Measurements from ENCODE around the gene SERPINE1.
"Not testable (repeated sequence)": the region's sequence is repeated elsewhere in the genome, so short reads cannot be mapped to it uniquely, and the experiment has no call there.

SERPINE1 gene

DNA sequence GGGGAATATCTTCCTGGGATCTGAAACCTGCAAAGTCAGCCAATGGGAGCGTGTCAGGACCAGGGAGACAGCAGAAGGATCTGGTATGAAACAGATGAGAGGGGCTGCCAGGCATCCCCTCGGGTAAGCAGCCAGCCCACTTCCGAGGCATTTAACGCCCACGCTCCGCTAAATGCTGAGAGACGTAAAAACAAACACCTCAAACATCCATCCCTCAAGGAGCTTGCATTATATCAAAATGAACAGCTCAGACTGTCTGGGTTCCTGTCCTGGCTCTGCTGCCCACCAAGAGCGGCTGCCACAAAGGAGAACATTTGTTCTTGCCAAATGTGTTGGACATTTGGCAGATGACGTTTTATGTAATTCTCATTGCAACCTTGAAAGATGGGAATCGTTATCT lies 7.0 kb upstream of the SERPINE1 start:
- H3K4me3 ChIP-seq (ENCODE audit: low read length), result no peak overlapping the region
- no peak for DNase-seq (ENCODE audit: low read depth)
- TF ChIP-seq CTCF (IDR thresholded peaks at IDR 0.05; ENCODE audit: insufficient read depth, low read depth, low read length, missing control alignments), result no peak

DNA sequence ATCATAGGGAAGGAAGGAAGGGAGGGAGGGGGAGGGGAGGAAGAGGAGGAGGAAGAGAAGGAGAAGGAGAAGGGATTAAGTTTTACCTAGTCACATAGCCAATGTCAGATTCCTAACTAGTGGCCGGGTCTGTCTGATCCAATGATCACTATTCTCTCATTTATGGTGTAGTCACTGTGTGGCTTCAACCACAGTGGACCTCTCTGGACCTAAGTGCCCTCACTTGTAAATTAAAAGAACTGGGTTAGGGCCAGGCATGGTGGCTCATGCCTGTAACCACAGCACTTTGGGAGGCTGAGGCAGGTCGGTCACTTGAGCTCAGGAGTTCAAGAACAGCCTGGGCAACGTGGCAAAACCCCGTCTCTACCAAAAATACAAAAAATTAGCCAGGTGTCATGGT lies 6.6 kb upstream of the SERPINE1 start:
- DNase-seq (ENCODE audit: low read depth), result no peak
- H3K4me3 ChIP-seq (ENCODE audit: low read length), result no peak overlapping the region
- TF ChIP-seq CTCF (IDR thresholded peaks at IDR 0.05; ENCODE audit: insufficient read depth, low read depth, low read length, missing control alignments), result no peak

DNA sequence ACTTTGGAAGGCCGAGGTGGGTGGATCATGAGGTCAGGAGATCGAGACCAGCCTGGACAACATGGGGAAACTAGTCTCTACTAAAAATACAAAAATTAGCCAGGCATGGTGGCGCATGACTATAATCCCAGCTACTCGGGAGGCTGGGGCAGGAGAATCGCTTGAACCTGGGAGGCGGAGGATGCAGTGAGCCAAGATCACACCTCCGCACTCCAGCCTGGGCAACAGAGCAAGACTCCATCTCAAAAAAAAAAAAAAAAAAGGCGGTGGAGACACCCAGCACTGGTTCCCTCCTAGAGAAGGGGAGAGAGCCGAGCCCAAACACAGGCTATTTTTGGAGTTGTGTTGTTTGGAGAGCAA lies 5.3 kb upstream of the SERPINE1 start:
- not testable (repeated sequence) for DNase-seq (ENCODE audit: low read depth); H3K4me3 ChIP-seq (ENCODE audit: low read length)

DNA sequence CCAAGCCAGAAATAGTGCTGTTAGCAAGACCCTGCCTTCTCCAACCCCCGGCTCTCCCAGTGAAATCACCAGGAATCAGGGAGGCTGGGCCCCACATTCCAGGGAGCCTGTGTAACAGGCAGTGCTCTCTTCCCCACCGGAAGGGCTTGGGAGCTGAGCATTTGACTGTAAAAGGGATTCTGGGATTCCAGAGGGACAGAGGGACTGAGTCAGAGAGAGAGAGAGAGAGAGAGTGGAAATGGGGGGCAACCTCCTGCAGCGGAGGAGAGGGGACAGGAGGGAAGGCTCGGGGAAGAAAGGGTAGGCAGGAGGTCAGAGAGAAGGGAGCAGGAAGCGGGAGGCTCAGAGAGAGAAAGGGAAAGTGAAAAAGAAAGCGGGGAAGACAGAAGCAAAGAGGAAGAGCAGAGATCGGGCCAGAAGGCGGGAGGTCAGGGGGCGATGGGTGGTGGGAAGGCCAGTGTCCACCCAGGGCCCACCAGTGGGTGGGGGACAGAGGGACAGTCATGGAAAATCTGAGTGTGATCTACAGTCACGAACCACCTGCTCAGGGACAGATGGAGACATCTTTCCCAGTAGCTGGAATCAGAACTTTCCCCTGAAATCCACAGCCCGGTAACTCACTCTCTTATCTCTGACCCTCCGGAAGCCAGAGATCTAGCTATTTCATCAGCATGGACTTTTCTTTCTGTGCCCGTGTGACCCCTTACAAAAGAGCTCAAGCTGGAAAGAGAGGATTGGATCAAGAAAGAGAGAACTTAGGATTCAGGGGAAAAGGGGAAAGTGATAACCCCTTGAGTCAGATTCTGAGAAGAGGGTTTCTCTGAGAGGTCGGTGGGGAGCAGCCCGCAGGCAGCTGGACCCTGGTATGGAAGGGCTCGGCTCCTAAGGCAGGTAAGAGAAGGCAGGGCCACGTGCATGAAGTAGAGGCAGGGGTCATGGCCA lies 4.6 kb upstream of the SERPINE1 start:
- H3K4me3 ChIP-seq (ENCODE audit: low read length), result no peak overlapping the region
- TF ChIP-seq CTCF (IDR thresholded peaks at IDR 0.05; ENCODE audit: insufficient read depth, low read depth, low read length, missing control alignments), result no peak
- DNase-seq (ENCODE audit: low read depth), result peak; percentile 90

- H3K4me3 ChIP-seq (ENCODE audit: low read length), result no peak overlapping the region
- no peak for DNase-seq (ENCODE audit: low read depth)
- TF ChIP-seq CTCF (IDR thresholded peaks at IDR 0.05; ENCODE audit: insufficient read depth, low read depth, low read length, missing control alignments), result no peak
These were observed 3.8 kb upstream of the SERPINE1 start for GRCh38 chr7:101122933-101123702.

GRCh38 chr7:101123703-101124068 lies 3.2 kb upstream of the SERPINE1 start:
- no peak overlapping the region for H3K4me3 ChIP-seq (ENCODE audit: low read length)
- no peak for TF ChIP-seq CTCF (IDR thresholded peaks at IDR 0.05; ENCODE audit: insufficient read depth, low read depth, low read length, missing control alignments)
- no peak for DNase-seq (ENCODE audit: low read depth)

DNA sequence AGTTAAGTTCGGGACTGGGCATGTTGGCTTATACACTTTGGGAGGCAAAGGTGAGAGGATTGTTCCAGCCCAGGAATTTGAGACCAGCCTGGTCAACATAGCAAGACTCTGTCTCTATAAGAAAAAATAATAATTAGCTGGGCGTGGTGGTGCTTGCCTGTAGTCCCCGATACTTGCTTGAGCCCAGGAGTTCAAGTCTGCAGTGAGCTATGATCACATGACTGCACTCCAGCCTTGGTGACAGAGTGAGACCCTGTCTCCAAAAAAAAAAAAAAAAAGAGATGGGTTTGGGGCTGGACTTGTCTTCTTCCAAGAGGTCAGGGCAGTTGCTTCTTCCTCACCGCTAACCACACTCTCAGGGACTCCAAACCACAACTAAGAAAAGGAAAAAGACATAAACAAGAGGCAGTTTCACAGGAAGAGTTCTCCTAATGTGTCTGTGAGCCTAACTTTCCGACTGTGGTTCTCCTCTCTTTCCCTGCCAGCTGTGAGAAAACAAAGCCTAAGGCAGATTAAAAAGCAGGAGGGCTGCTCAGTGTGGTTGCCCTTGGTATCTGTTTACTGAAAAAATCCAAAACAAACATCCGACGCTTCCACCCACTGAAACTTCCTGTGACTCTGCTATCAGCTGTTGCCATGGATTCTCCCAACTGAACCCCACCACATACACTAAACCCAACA lies 2.4 kb upstream of the SERPINE1 start:
- DNase-seq (ENCODE audit: low read depth), result peak; percentile 62
- no peak overlapping the region for H3K4me3 ChIP-seq (ENCODE audit: low read length)
- TF ChIP-seq CTCF (IDR thresholded peaks at IDR 0.05; ENCODE audit: insufficient read depth, low read depth, low read length, missing control alignments), result no peak

Measured in epithelial cell of esophagus (primary cell).